A549 (cell line): ENCODE data around the gene AP1M1. TPM values are rescaled to one million over a fixed set of nuclear protein-coding genes. Genes with fewer than 3 reads are reported as not detected.

Experiments used
- ATAC-seq, 2 experiments: fragments of 200-7000 bp in 1 of 2; fragments of >200 bp in 1 of 2; cut with Nextera tagmentation in 1 of 2; cut with Tn5 transposase in 1 of 2; 3 replicates each; pipeline versions ENCODE4 v1.8.0 to v1.9.1; 2018 to 2020; ENCODE audit warnings: mild to moderate bottlenecking in 1 of 2, moderate library complexity in 1 of 2
- CTCF ChIA-PET: fragments of 300-600 bp; sonication (Branson Sonifier 250); formaldehyde crosslinking; extraction: SDS; loops from one replicate; lab custom pipeline; 2021; ENCODE audit warnings: antibody characterized with exemption, inconsistent platforms; lab: Yijun Ruan, JAX
- POLR2A ChIA-PET: fragments of 350-600 bp; formaldehyde crosslinking; extraction: SDS; loops from one replicate; lab custom pipeline; 2021; ENCODE audit warnings: antibody characterized with exemption, inconsistent platforms; lab: Yijun Ruan, JAX
- DNase-seq, 2 experiments: peaks; one replicate each; pipeline versions ENCODE4 v3.0.0 to v3.0.0-alpha.2; 2011 to 2016; ENCODE audit warnings: low read depth in 1 of 2, low spot score in 1 of 2
- FAIRE-seq: peaks from 2 replicates; lab custom pipeline; 2011; peaks lifted over from hg19 to GRCh38; lab: Jason Lieb, UNC
- H3K27ac ChIP-seq, 2 experiments: fragments of >200 bp; sonication (Bioruptor Twin); formaldehyde crosslinking; 3 replicates each; pipeline ENCODE4 v1.5.1; 2016 to 2017
- H3K4me1 ChIP-seq: fragments of >200 bp; sonication (Bioruptor Twin); formaldehyde crosslinking; 3 replicates; pipeline ENCODE4 v1.6.1; 2016
- H3K4me2 ChIP-seq: fragments of >200 bp; sonication (Bioruptor Twin); formaldehyde crosslinking; 3 replicates; pipeline ENCODE4 v1.6.1; 2016
- H3K4me3 ChIP-seq: fragments of >200 bp; sonication (Bioruptor Twin); formaldehyde crosslinking; 3 replicates; pipeline ENCODE4 v1.5.1; 2016
- H3K9me3 ChIP-seq: fragments of >200 bp; sonication (Bioruptor Twin); formaldehyde crosslinking; 3 replicates; pipeline ENCODE4 v1.6.1; 2016
- ATOH8 ChIP-seq: fragments of 250-450 bp; sonication (Bioruptor Pico); IDR thresholded peaks from 2 replicates; pipeline ENCODE4 v1.5.0; 2020; ENCODE audit warnings: low read depth, mild to moderate bottlenecking, moderate library complexity
- CBX2 ChIP-seq: fragments of 200-600 bp; sonication (generic); IDR thresholded peaks from 2 replicates; pipeline ENCODE4 v1.6.1; 2016; ENCODE audit warnings: low read depth, mild to moderate bottlenecking, borderline replicate concordance
- CBX8 ChIP-seq: fragments of 200-600 bp; sonication (generic); IDR thresholded peaks from 2 replicates; pipeline ENCODE4 v1.6.1; 2016
- CEBPB ChIP-seq, 2 experiments: fragments of >200 bp in 1 of 2; sonication (Bioruptor Twin) in 1 of 2; formaldehyde crosslinking in 1 of 2; IDR thresholded peaks; 2 replicates each; pipeline ENCODE4 v1.6.1; 2012 to 2016
- CTCF ChIP-seq: fragments of >200 bp; sonication (Bioruptor Twin); formaldehyde crosslinking; IDR thresholded peaks from 3 replicates; pipeline ENCODE4 v1.5.1; 2016
- EHF ChIP-seq: fragments of 250-450 bp; sonication (Bioruptor Pico); IDR thresholded peaks from 2 replicates; pipeline ENCODE4 v1.5.0; 2020; ENCODE audit warnings: mild to moderate bottlenecking
- EP300 ChIP-seq, 2 experiments: fragments of >200 bp; sonication (Bioruptor Twin); formaldehyde crosslinking; IDR thresholded peaks; 2 replicates in 1 of 2; 3 replicates in 1 of 2; pipeline ENCODE4 v1.6.1; 2016 to 2017
- FOSB ChIP-seq: fragments of 250-450 bp; sonication (Bioruptor Pico); IDR thresholded peaks from 2 replicates; pipeline ENCODE4 v1.5.0; 2020; ENCODE audit warnings: mild to moderate bottlenecking, moderate library complexity
- FOSL2 ChIP-seq, 2 experiments: fragments of 450-650 bp in 1 of 2; fragments of >200 bp in 1 of 2; sonication (Bioruptor Twin) in 1 of 2; formaldehyde crosslinking; IDR thresholded peaks; 2 replicates each; pipeline versions ENCODE4 v1.5.0 to v1.6.1; 2016 to 2020; ENCODE audit warnings: mild to moderate bottlenecking in 1 of 2, moderate library complexity in 1 of 2
- HDAC2 ChIP-seq: fragments of 200-600 bp; sonication (generic); IDR thresholded peaks from 2 replicates; pipeline ENCODE4 v1.6.1; 2016
- HOXA7 ChIP-seq: fragments of 250-450 bp; sonication (Bioruptor Pico); IDR thresholded peaks from 2 replicates; pipeline ENCODE4 v1.5.0; 2020; ENCODE audit warnings: mild to moderate bottlenecking, moderate library complexity
- KDM1A ChIP-seq: fragments of 200-600 bp; sonication (generic); IDR thresholded peaks from 2 replicates; pipeline ENCODE4 v1.6.1; 2016; ENCODE audit warnings: low read depth, mild to moderate bottlenecking
- KDM5A ChIP-seq: fragments of 200-600 bp; sonication (generic); IDR thresholded peaks from 2 replicates; pipeline ENCODE4 v1.6.1; 2016; ENCODE audit warnings: antibody characterized with exemption, mild to moderate bottlenecking
- MAX ChIP-seq: IDR thresholded peaks from 2 replicates; pipeline ENCODE4 v1.6.1; 2012
- NFE2L2 ChIP-seq: fragments of 150-350 bp; conservative IDR thresholded peaks from 2 replicates; pipeline ENCODE4 v1.6.1; 2014; ENCODE audit warnings: low read length
- NR3C1 ChIP-seq: fragments of >200 bp; sonication (Bioruptor Twin); formaldehyde crosslinking; IDR thresholded peaks from 3 replicates; pipeline ENCODE4 v1.6.1; 2017
- PHF8 ChIP-seq: fragments of 200-600 bp; sonication (generic); IDR thresholded peaks from 2 replicates; pipeline ENCODE4 v1.6.1; 2016; ENCODE audit warnings: low read depth, mild to moderate bottlenecking, antibody characterized with exemption, moderate library complexity, borderline replicate concordance
- POLR2A ChIP-seq: IDR thresholded peaks from 2 replicates; pipeline ENCODE4 v1.6.1; 2012; ENCODE audit warnings: mild to moderate bottlenecking, low read length
- POLR2AphosphoS2 ChIP-seq: conservative IDR thresholded peaks from 2 replicates; pipeline ENCODE4 v1.6.1; 2012; ENCODE audit warnings: low read length, improper control_type of control experiment, inconsistent platforms
- RARB ChIP-seq: fragments of 250-450 bp; sonication (Bioruptor Pico); IDR thresholded peaks from 2 replicates; pipeline ENCODE4 v1.8.0; 2021; ENCODE audit warnings: mild to moderate bottlenecking, moderate library complexity
- RCOR1 ChIP-seq: fragments of 150-350 bp; IDR thresholded peaks from 2 replicates; pipeline ENCODE4 v1.6.1; 2014; ENCODE audit warnings: antibody characterized with exemption, low read length, low read depth
- TFCP2L1 ChIP-seq: fragments of 250-450 bp; sonication (Bioruptor Pico); IDR thresholded peaks from 2 replicates; pipeline ENCODE4 v1.5.0; 2021; ENCODE audit warnings: mild to moderate bottlenecking
- USF2 ChIP-seq: fragments of 450-650 bp; IDR thresholded peaks from 2 replicates; pipeline ENCODE4 v1.6.1; 2014; ENCODE audit warnings: antibody characterized with exemption
- ZFP36 ChIP-seq: fragments of 450-650 bp; IDR thresholded peaks from 2 replicates; pipeline ENCODE4 v1.6.1; 2014; ENCODE audit warnings: borderline replicate concordance; ENCODE audit not compliant: partially characterized antibody
- ZSCAN20 ChIP-seq: fragments of 250-450 bp; sonication (Bioruptor Pico); IDR thresholded peaks from 2 replicates; pipeline ENCODE4 v1.8.0; 2022; ENCODE audit warnings: mild to moderate bottlenecking, moderate library complexity
- WGBS: methylation state at CpG from one replicate; pipeline ENCODE4 v1.1.6; 2017; ENCODE audit errors: missing lambda C conversion rate; 5-methylcytosine and 5-hydroxymethylcytosine counted together
- polyA plus RNA-seq, 4 experiments: library from polyadenylated mRNA; depleted of rRNA in 3 of 4; stranded (reverse); fragments of >200 nt; fragmentation: RNase III in 1 of 4; extraction: RNeasy Plus Mini Kit Qiagen cat#74134 plus additional on column Dnase treatment in 1 of 4; gene quantifications; 2 replicates in 3 of 4; 3 replicates in 1 of 4; pipeline ENCODE4 v1.2.3, GENCODE V29; 2011 to 2017

The AP1M1 gene
- polyA plus RNA-seq, 2 of the 4 experiments (the other 2 are of a cell fraction): 42.5 to 63.0 TPM

GRCh38 chr19:16226878-16227836, 29.4 kb downstream of the AP1M1 start:
- no peaks in the 10 kb centered on the region for H3K4me1 ChIP-seq
- no peaks in the 10 kb centered on the region; the same call in 2 of the 3 replicates for H3K9me3 ChIP-seq
- H3K4me2 ChIP-seq: no peak overlapping the region
- DNase-seq (no peak), FAIRE-seq (no peak), ATAC-seq (no peak)
- no peak for TF ChIP-seq PHF8
- H3K4me3 ChIP-seq: no peak overlapping the region
- POLR2A ChIA-PET: no interaction called here
- H3K27ac ChIP-seq: no peak overlapping the region
- CTCF ChIA-PET: interaction anchor here (1.1 kb wide), 1 partner anchor 20 kb away, joined by 4 read pairs; no protein-coding TSS in a partner anchor
- WGBS: 88% methylated on average over 16 of the region's 33 CpGs

GRCh38 chr19:16227837-16228636, 30.3 kb downstream of the AP1M1 start:
- Histone ChIP-seq H3K4me3 (no peak overlapping the region), H3K4me2 (no peak overlapping the region), H3K27ac (no peak overlapping the region), H3K4me1 (no peaks in the 10 kb centered on the region), H3K9me3 (no peaks in the 10 kb centered on the region)
- DNase-seq (no peak), ATAC-seq (no peak), FAIRE-seq (no peak)
- ChIA-PET CTCF (interaction anchor here (1.1 kb wide), 1 partner anchor 19 kb away, joined by 4 read pairs; no protein-coding TSS in a partner anchor), POLR2A (no interaction called here)
- TF ChIP-seq FOSB (no peak), ATOH8 (CRISPR knock-in tag) (no peak), EP300 (IDR thresholded peaks at IDR 0.05) (no peak), NR3C1 (no peak), ZFP36 (no peak), MAX (no peak), NFE2L2 (no peak), KDM1A (no peak), POLR2A (no peak), CBX8 (no peak), POLR2AphosphoS2 (no peak), RARB (CRISPR knock-in tag) (no peak), FOSL2 (IDR thresholded peaks at IDR 0.05) (no peak), FOSL2 (CRISPR knock-in tag; IDR thresholded peaks at IDR 0.05) (no peak)
- whole genome bisulfite sequencing: 95% methylated on average over 14 of the region's 21 CpGs

GRCh38 chr19:16228637-16229321, 31.1 kb downstream of the AP1M1 start:
- Histone ChIP-seq H3K9me3 (no peaks in the 10 kb centered on the region), H3K27ac (no peak overlapping the region), H3K4me1 (no peaks in the 10 kb centered on the region), H3K4me3 (no peak overlapping the region), H3K4me2 (no peak overlapping the region)
- ATAC-seq (no peak), DNase-seq (no peak), FAIRE-seq (no peak)
- ChIA-PET CTCF (no interaction called here), POLR2A (no interaction called here)
- TF ChIP-seq HDAC2 (no peak), EHF (no peak)
- 91% methylated on average over 16 of the region's 21 CpGs for WGBS

GRCh38 chr19:16229322-16229641, 31.6 kb downstream of the AP1M1 start:
- CTCF ChIA-PET: interaction anchor here (0.6 to 1.1 kb wide), 2 partner anchors 18 to 24 kb away, joined by 3 read pairs; no protein-coding TSS in a partner anchor
- POLR2A ChIA-PET: no interaction called here
- Histone ChIP-seq H3K9me3 (no peaks in the 10 kb centered on the region), H3K4me1 (no peaks in the 10 kb centered on the region), H3K4me3 (no peak overlapping the region), H3K4me2 (no peak overlapping the region), H3K27ac (no peak overlapping the region)
- no peak for ATAC-seq
- whole genome bisulfite sequencing: 100% methylated on average over 3 of the region's 9 CpGs
- FAIRE-seq: no peak
- DNase-seq: no peak
- TF ChIP-seq CEBPB (IDR thresholded peaks at IDR 0.05) (no peak), NFE2L2 (no peak), POLR2A (no peak), FOSB (no peak), ZSCAN20 (no peak), HOXA7 (CRISPR knock-in tag) (no peak), EHF (no peak), KDM5A (no peak), CTCF (no peak), RCOR1 (no peak), TFCP2L1 (no peak), CBX2 (no peak), USF2 (no peak), RARB (CRISPR knock-in tag) (no peak)
